ENCODE results near the gene FBXL15. TPM values are rescaled to one million over a fixed set of nuclear protein-coding genes. Genes with fewer than 3 reads are reported as not detected.

The FBXL15 gene
- total and polyA plus RNA-seq, 2 donors (not counting 1 experiment from before 2014, with no cell fraction given), result 15.5 to 20.7 TPM

GRCh38 chr10:102401342-102401654, 19.3 kb upstream of the FBXL15 start:
- Histone ChIP-seq H3K4me2 (replicated peaks; ENCODE audit: low read depth, low read length, poor library complexity, severe bottlenecking) (no peak overlapping the region), H3K4me1 (ENCODE audit: control insufficient read depth in 2 of 2, insufficient read depth in 2 of 2, low read length in 2 of 2) (peaks cover 33 to 41% of the 10 kb centered on the region in 2 donors), H3K36me3 (replicated peaks in 1 of 2; ENCODE audit: control extremely low read depth in 1 of 2, control insufficient read depth in 1 of 2, extremely low read depth in 1 of 2, insufficient read depth in 2 of 2, low read length in 1 of 2) (peaks cover 0 to 55% of the 10 kb centered on the region in 2 experiments), H3K27ac (ENCODE audit: low read length in 2 of 2) (no peak overlapping the region), H3K4me3 (ENCODE audit: control extremely low read depth in 1 of 5, extremely low read depth in 1 of 5, insufficient read depth in 1 of 5, low read depth in 2 of 5, low read length in 4 of 5) (no peak overlapping the region), H3K27me3 (replicated peaks in 1 of 4; ENCODE audit: control extremely low read depth in 1 of 4, control insufficient read depth in 3 of 4, insufficient read depth in 4 of 4, low read length in 3 of 4) (no peaks in the 10 kb centered on the region), H3K79me2 (ENCODE audit: control insufficient read depth, insufficient read depth, low read length) (peaks cover 30% of the 10 kb centered on the region), H4K20me1 (ENCODE audit: control insufficient read depth, insufficient read depth, low read length, poor library complexity, severe bottlenecking) (peaks cover 83% of the 10 kb centered on the region), H2AFZ (ENCODE audit: insufficient read depth, low read depth, low read length, poor library complexity, severe bottlenecking) (no peak overlapping the region), H3K9ac (ENCODE audit: low read length) (no peak overlapping the region), H3K9me3 (ENCODE audit: control extremely low read depth in 1 of 3, control insufficient read depth in 2 of 3, insufficient read depth in 1 of 3, low read length in 2 of 3) (no peaks in the 10 kb centered on the region)
- Mint-ChIP-seq H3K27ac (peak overlapping the region; percentile 63), H3K27me3 (no peaks in the 10 kb centered on the region), H3K9me3 (ENCODE audit: insufficient read depth) (no peaks in the 10 kb centered on the region), H3K4me1 (peaks cover 44% of the 10 kb centered on the region), H3K4me3 (no peak overlapping the region)
- intact Hi-C loops (cut with micrococcal nuclease), result no loop called here
- ChIA-PET CTCF (interaction anchor here (3.5 to 7.1 kb wide), 4 partner anchors 10 to 171 kb away, joined by 16 to 35 read pairs (median 31); partner anchors contain the start of gene FBXL15), POLR2A (interaction anchor here (1.2 kb wide), 1 partner anchor 9 kb away, joined by 3 read pairs; no protein-coding TSS in a partner anchor)
- TF ChIP-seq EZH2 (IDR thresholded peaks at IDR 0.05; ENCODE audit: borderline replicate concordance, insufficient read depth, low read depth, low read length, poor library complexity, severe bottlenecking), result no peak
- no peak for TF ChIP-seq CTCF (IDR thresholded peaks at IDR 0.05)
- DNase-seq (peak; percentile 46), ATAC-seq (ENCODE audit: low read depth) (no peak)
- WGBS (ENCODE audit: insufficient coverage), result 96% methylated on average over 7 of the region's 8 CpGs

DNA sequence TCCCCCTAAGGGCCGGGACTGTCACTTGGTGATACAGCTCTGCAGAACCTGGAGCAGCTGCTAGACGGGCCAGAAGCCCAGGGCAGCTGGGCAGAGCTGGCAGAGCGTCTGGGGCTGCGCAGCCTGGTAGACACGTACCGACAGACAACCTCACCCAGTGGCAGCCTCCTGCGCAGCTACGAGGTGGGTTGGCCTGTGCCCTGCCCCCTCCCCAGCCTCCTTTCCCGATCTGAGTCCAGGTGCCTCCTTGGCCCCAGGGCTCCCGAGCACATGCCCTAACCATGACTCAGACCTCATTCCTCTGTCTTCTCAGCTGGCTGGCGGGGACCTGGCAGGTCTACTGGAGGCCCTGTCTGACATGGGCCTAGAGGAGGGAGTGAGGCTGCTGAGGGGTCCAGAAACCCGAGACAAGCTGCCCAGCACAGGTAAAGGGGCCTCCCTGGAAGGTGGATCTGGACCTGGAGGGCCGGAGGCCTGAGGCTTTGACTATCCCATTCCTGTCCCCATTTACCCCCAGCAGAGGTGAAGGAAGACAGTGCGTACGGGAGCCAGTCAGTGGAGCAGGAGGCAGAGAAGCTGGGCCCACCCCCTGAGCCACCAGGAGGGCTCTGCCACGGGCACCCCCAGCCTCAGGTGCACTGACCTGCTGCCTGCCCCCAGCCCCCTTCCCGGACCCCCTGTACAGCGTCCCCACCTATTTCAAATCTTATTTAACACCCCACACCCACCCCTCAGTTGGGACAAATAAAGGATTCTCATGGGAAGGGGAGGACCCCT, 18.7 kb upstream of the FBXL15 start:
- no peak overlapping the region for H3K4me3 Mint-ChIP-seq
- H3K27ac Mint-ChIP-seq, result peak overlapping the region; percentile 63
- ChIA-PET POLR2A (interaction anchor here (1.0 to 1.2 kb wide), 2 partner anchors 8 to 13 kb away, joined by 3 to 4 read pairs; no protein-coding TSS in a partner anchor), CTCF (interaction anchor here (0.9 to 7.1 kb wide), 8 partner anchors 9 to 171 kb away, joined by 3 to 35 read pairs (median 10); partner anchors contain the start of genes C10orf95 and FBXL15)
- Histone ChIP-seq H4K20me1 (ENCODE audit: control insufficient read depth, insufficient read depth, low read length, poor library complexity, severe bottlenecking) (peaks cover 76% of the 10 kb centered on the region), H3K9ac (ENCODE audit: low read length) (no peak overlapping the region), H3K4me2 (replicated peaks; ENCODE audit: low read depth, low read length, poor library complexity, severe bottlenecking) (no peak overlapping the region), H3K4me1 (ENCODE audit: control insufficient read depth in 2 of 2, insufficient read depth in 2 of 2, low read length in 2 of 2) (peaks cover 26 to 34% of the 10 kb centered on the region in 2 donors), H3K36me3 (replicated peaks in 1 of 2; ENCODE audit: control extremely low read depth in 1 of 2, control insufficient read depth in 1 of 2, extremely low read depth in 1 of 2, insufficient read depth in 2 of 2, low read length in 1 of 2) (peaks cover 0 to 49% of the 10 kb centered on the region in 2 experiments), H2AFZ (ENCODE audit: insufficient read depth, low read depth, low read length, poor library complexity, severe bottlenecking) (no peak overlapping the region), H3K27ac (ENCODE audit: low read length in 2 of 2) (no peak overlapping the region), H3K9me3 (ENCODE audit: control extremely low read depth in 1 of 3, control insufficient read depth in 2 of 3, insufficient read depth in 1 of 3, low read length in 2 of 3) (no peaks in the 10 kb centered on the region), H3K27me3 (replicated peaks in 1 of 4; ENCODE audit: control extremely low read depth in 1 of 4, control insufficient read depth in 3 of 4, insufficient read depth in 4 of 4, low read length in 3 of 4) (no peaks in the 10 kb centered on the region), H3K4me3 (ENCODE audit: control extremely low read depth in 1 of 5, extremely low read depth in 1 of 5, insufficient read depth in 1 of 5, low read depth in 2 of 5, low read length in 4 of 5) (no peak overlapping the region), H3K79me2 (ENCODE audit: control insufficient read depth, insufficient read depth, low read length) (peaks cover 24% of the 10 kb centered on the region)
- 94% methylated on average over 12 of the region's 18 CpGs for WGBS (ENCODE audit: insufficient coverage)
- TF ChIP-seq CTCF (IDR thresholded peaks at IDR 0.05), result no peak
- no peak for TF ChIP-seq EZH2 (IDR thresholded peaks at IDR 0.05; ENCODE audit: borderline replicate concordance, insufficient read depth, low read depth, low read length, poor library complexity, severe bottlenecking)
- no peaks in the 10 kb centered on the region for H3K27me3 Mint-ChIP-seq
- DNase-seq (peak; percentile 49), ATAC-seq (ENCODE audit: low read depth) (no peak)
- H3K9me3 Mint-ChIP-seq (ENCODE audit: insufficient read depth), result no peaks in the 10 kb centered on the region
- H3K4me1 Mint-ChIP-seq, result peaks cover 37% of the 10 kb centered on the region
- intact Hi-C loops (cut with micrococcal nuclease), result no loop called here

All from B cell (primary cell).